OCI-LY3 (cell line): ENCODE measurements around the gene LRP1B.

Experiments
- H2AFZ ChIP-seq: fragments of 200-600, 300-600 bp; shearing (Covaris generic); 2 replicates; pipeline ENCODE4 v1.6.0; 2014; ENCODE audit warnings: antibody characterized with exemption, low read depth, low read length
- H3K27ac ChIP-seq: fragments of 200-600, 300-600 bp; sonication (generic); 2 replicates; pipeline ENCODE4 v1.5.1; 2014; ENCODE audit warnings: mild to moderate bottlenecking, low read length, moderate library complexity, mixed read lengths
- H3K27me3 ChIP-seq: fragments of 200-600, 300-600 bp; sonication (generic); 2 replicates; pipeline ENCODE4 v1.6.1; 2014; ENCODE audit warnings: low read depth, low read length, mixed read lengths
- H3K36me3 ChIP-seq: fragments of 200-600, 300-600 bp; sonication (generic); replicated peaks from 2 replicates; pipeline ENCODE3; 2014; ENCODE audit warnings: low read depth, low read length, mixed read lengths
- H3K4me1 ChIP-seq: fragments of 300-600, 200-600 bp; sonication (generic); 2 replicates; pipeline ENCODE4 v1.6.1; 2014; ENCODE audit warnings: low read length, mixed read lengths
- H3K4me2 ChIP-seq: fragments of 200-600, 300-600 bp; sonication (generic); 2 replicates; pipeline ENCODE4 v1.6.1; 2014; ENCODE audit warnings: low read length, mixed read lengths
- H3K4me3 ChIP-seq: fragments of 300-600, 200-600 bp; sonication (generic); 2 replicates; pipeline ENCODE4 v1.5.1; 2014; ENCODE audit warnings: antibody characterized with exemption, mild to moderate bottlenecking, low read length, moderate library complexity
- H3K79me2 ChIP-seq: fragments of 300-600, 200-600 bp; shearing (Covaris generic); 2 replicates; pipeline ENCODE4 v1.6.1; 2014; ENCODE audit warnings: mild to moderate bottlenecking, low read length, mixed read lengths
- H3K9ac ChIP-seq: fragments of 300-600, 200-600 bp; shearing (Covaris generic); 2 replicates; pipeline ENCODE4 v1.6.0; 2014; ENCODE audit warnings: mild to moderate bottlenecking, low read length, moderate library complexity
- H3K9me3 ChIP-seq: fragments of 200-600, 300-600 bp; shearing (Covaris generic); 2 replicates; pipeline ENCODE4 v1.6.1; 2014; ENCODE audit warnings: low read length, mixed read lengths; ENCODE audit not compliant: insufficient read depth
- H4K20me1 ChIP-seq: fragments of 200-600, 300-600 bp; sonication (generic); 2 replicates; pipeline ENCODE4 v1.6.1; 2016; ENCODE audit warnings: low read length, mixed read lengths; ENCODE audit not compliant: insufficient read depth
- CTCF ChIP-seq: fragments of 200-600, 300-600 bp; sonication (generic); IDR thresholded peaks from 2 replicates; pipeline ENCODE4 v1.5.1; 2014; ENCODE audit warnings: antibody characterized with exemption, low read length, low read depth
- EZH2phosphoT487 ChIP-seq: fragments of 200-600 bp; shearing (Covaris generic); IDR thresholded peaks from 2 replicates; pipeline ENCODE4 v1.6.1; 2018; ENCODE audit warnings: antibody characterized with exemption, mixed run types, low read depth

The LRP1B gene

GRCh38 chr2:140363131-140363530 lies 1767.7 kb downstream of the LRP1B start:
- Histone ChIP-seq H3K4me3 (no peak overlapping the region), H4K20me1 (no peaks in the 10 kb centered on the region), H3K4me2 (no peak overlapping the region), H3K79me2 (no peaks in the 10 kb centered on the region), H3K4me1 (peaks cover 3% of the 10 kb centered on the region; the same call in 1 of the 2 replicates), H3K27ac (no peak overlapping the region), H3K9ac (no peak overlapping the region), H2AFZ (no peak overlapping the region), H3K27me3 (no peaks in the 10 kb centered on the region), H3K36me3 (no peaks in the 10 kb centered on the region), H3K9me3 (no peaks in the 10 kb centered on the region)
- no peak for TF ChIP-seq EZH2phosphoT487
- TF ChIP-seq CTCF: no peak

DNA sequence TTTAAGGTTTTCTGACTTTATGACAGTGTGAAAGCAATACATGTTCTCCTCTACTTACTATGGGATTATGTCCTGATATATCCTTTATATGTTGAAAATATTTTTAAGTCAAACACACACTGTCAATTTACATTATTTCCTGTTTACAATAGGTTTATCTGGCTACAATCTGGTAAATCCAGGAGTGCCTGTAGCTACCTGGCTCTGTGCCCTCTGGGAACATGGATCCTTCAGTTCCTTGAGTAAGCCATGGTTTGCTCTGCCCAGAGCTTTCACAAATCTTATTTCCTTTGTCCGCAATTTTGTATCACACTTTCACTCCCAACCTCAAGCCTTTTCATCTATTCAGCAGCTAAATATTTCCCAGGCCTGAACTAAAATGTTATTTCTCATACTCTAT lies 1768.5 kb downstream of the LRP1B start:
- Histone ChIP-seq H3K4me1 (peaks cover 3% of the 10 kb centered on the region; the same call in 1 of the 2 replicates), H4K20me1 (no peaks in the 10 kb centered on the region), H3K9me3 (no peaks in the 10 kb centered on the region), H3K36me3 (no peaks in the 10 kb centered on the region), H3K4me2 (no peak overlapping the region), H3K4me3 (no peak overlapping the region), H3K9ac (no peak overlapping the region), H3K27ac (no peak overlapping the region), H2AFZ (no peak overlapping the region), H3K27me3 (no peaks in the 10 kb centered on the region), H3K79me2 (no peaks in the 10 kb centered on the region)
- TF ChIP-seq CTCF: no peak
- TF ChIP-seq EZH2phosphoT487: no peak

GRCh38 chr2:140359056-140359771 lies 1771.6 kb downstream of the LRP1B start:
- no peaks in the 10 kb centered on the region for H3K79me2 ChIP-seq
- no peak overlapping the region for H3K4me3 ChIP-seq
- peaks cover 3% of the 10 kb centered on the region; the same call in 1 of the 2 replicates for H3K4me1 ChIP-seq

GRCh38 chr2:140356697-140357096 lies 1774.1 kb downstream of the LRP1B start:
- no peaks in the 10 kb centered on the region for H3K79me2 ChIP-seq
- no peak overlapping the region for H3K4me3 ChIP-seq
- TF ChIP-seq CTCF (no peak), EZH2phosphoT487 (no peak)
- no peaks in the 10 kb centered on the region for H3K9me3 ChIP-seq
- H3K4me2 ChIP-seq: no peak overlapping the region
- H3K36me3 ChIP-seq: no peaks in the 10 kb centered on the region
- H4K20me1 ChIP-seq: no peaks in the 10 kb centered on the region
- H3K9ac ChIP-seq: no peak overlapping the region
- H3K27me3 ChIP-seq: no peaks in the 10 kb centered on the region
- H2AFZ ChIP-seq: no peak overlapping the region
- no peak overlapping the region for H3K27ac ChIP-seq
- peaks cover 3% of the 10 kb centered on the region; the same call in 1 of the 2 replicates for H3K4me1 ChIP-seq

More at GRCh38 chr2:140359056-140359771, 1771.6 kb downstream of the LRP1B start:
- H3K4me2 ChIP-seq: no peak overlapping the region
- H3K27me3 ChIP-seq: no peaks in the 10 kb centered on the region
- H2AFZ ChIP-seq: no peak overlapping the region
- TF ChIP-seq CTCF: no peak
- H3K9me3 ChIP-seq: no peaks in the 10 kb centered on the region
- H3K36me3 ChIP-seq: no peaks in the 10 kb centered on the region
- H3K27ac ChIP-seq: no peak overlapping the region
- no peaks in the 10 kb centered on the region for H4K20me1 ChIP-seq
- no peak overlapping the region for H3K9ac ChIP-seq
